ENCODE results near the gene KCNJ12. TPM values are rescaled to one million over a fixed set of nuclear protein-coding genes. Genes with fewer than 3 reads are reported as not detected.

Gene KCNJ12
- total RNA-seq, 1 donor from 2014 or later = 2.2 TPM

GRCh38 chr17:21357281-21357680 lies 18.9 kb upstream of the KCNJ12 start:
- no peaks in the 10 kb centered on the region for H3K4me1 ChIP-seq
- intact Hi-C loops (cut with DNase I) = no loop called here
- H3K27me3 ChIP-seq = no peaks in the 10 kb centered on the region
- H3K36me3 ChIP-seq = no peaks in the 10 kb centered on the region
- DNase-seq (ENCODE audit: extremely low spot score in 2 of 2) = no peak
- H3K27ac ChIP-seq = no peak overlapping the region
- TF ChIP-seq POLR2A (IDR thresholded peaks at IDR 0.05) (no peak), POLR2AphosphoS5 (IDR thresholded peaks at IDR 0.05; ENCODE audit: insufficient read depth in 1 of 2, low read depth in 1 of 2) (no peak), CTCF (IDR thresholded peaks at IDR 0.05) (no peak)
- no peaks in the 10 kb centered on the region for H3K9me3 ChIP-seq
- no peak overlapping the region for H3K4me3 ChIP-seq

- intact Hi-C loops (cut with DNase I) = no loop called here
- no peaks in the 10 kb centered on the region for H3K4me1 ChIP-seq
- DNase-seq (ENCODE audit: extremely low spot score in 2 of 2) = no peak
- no peaks in the 10 kb centered on the region for H3K36me3 ChIP-seq
- TF ChIP-seq POLR2A (IDR thresholded peaks at IDR 0.05) (no peak), CTCF (IDR thresholded peaks at IDR 0.05) (no peak), POLR2AphosphoS5 (IDR thresholded peaks at IDR 0.05; ENCODE audit: insufficient read depth in 1 of 2, low read depth in 1 of 2) (no peak)
- H3K27me3 ChIP-seq = no peaks in the 10 kb centered on the region
- H3K9me3 ChIP-seq = no peaks in the 10 kb centered on the region
- no peak overlapping the region for H3K27ac ChIP-seq
- H3K4me3 ChIP-seq = no peak overlapping the region
These were observed 18.2 kb upstream of the KCNJ12 start for GRCh38 chr17:21357696-21358656.

GRCh38 chr17:21358682-21359482 lies 17.3 kb upstream of the KCNJ12 start:
- H3K36me3 ChIP-seq = no peaks in the 10 kb centered on the region
- no peaks in the 10 kb centered on the region for H3K4me1 ChIP-seq
- no peaks in the 10 kb centered on the region for H3K9me3 ChIP-seq
- TF ChIP-seq CTCF (IDR thresholded peaks at IDR 0.05) = no peak
- TF ChIP-seq POLR2AphosphoS5 (IDR thresholded peaks at IDR 0.05; ENCODE audit: insufficient read depth in 1 of 2, low read depth in 1 of 2) = no peak
- no peak for TF ChIP-seq POLR2A (IDR thresholded peaks at IDR 0.05)
- no peak overlapping the region for H3K27ac ChIP-seq
- intact Hi-C loops (cut with DNase I) = no loop called here
- no peak overlapping the region for H3K4me3 ChIP-seq
- no peaks in the 10 kb centered on the region for H3K27me3 ChIP-seq
- no peak for DNase-seq (ENCODE audit: extremely low spot score in 2 of 2)

GRCh38 chr17:21359483-21359840 lies 16.7 kb upstream of the KCNJ12 start:
- no peaks in the 10 kb centered on the region for H3K4me1 ChIP-seq
- H3K27me3 ChIP-seq = no peaks in the 10 kb centered on the region
- no peaks in the 10 kb centered on the region for H3K9me3 ChIP-seq
- no peak overlapping the region for H3K27ac ChIP-seq
- no peak overlapping the region for H3K4me3 ChIP-seq
- no peak for DNase-seq (ENCODE audit: extremely low spot score in 2 of 2)
- intact Hi-C loops (cut with DNase I) = no loop called here
- no peaks in the 10 kb centered on the region for H3K36me3 ChIP-seq
- TF ChIP-seq POLR2A (IDR thresholded peaks at IDR 0.05) = no peak
- TF ChIP-seq CTCF (IDR thresholded peaks at IDR 0.05) = no peak
